Activated CD4-positive, alpha-beta T cell treated with anti-CD3 and anti-CD28 coated beads for 36 hours (primary cell): ENCODE results near the gene URGCP. TPM values are rescaled to one million over a fixed set of nuclear protein-coding genes. Genes with fewer than 3 reads are reported as not detected.

Experiments used
- ATAC-seq: fragments of 200-7000 bp; cut with Tn5 transposase; one replicate; pipeline ENCODE4 v1.10.0; 2021; ENCODE audit warnings: mild to moderate bottlenecking, moderate library complexity
- CTCF ChIA-PET: fragments of 350-600 bp; sonication (Branson Sonifier 250); formaldehyde crosslinking; loops from one replicate; lab custom pipeline; 2021; ENCODE audit warnings: antibody characterized with exemption; lab: Charles Lee
- POLR2A ChIA-PET: fragments of 350-600 bp; sonication (Branson Sonifier 250); formaldehyde crosslinking; loops from one replicate; lab custom pipeline; 2021; ENCODE audit warnings: antibody characterized with exemption, inconsistent platforms; lab: Charles Lee
- DNase-seq: peaks from one replicate; pipeline ENCODE4 v3.0.0-alpha.2; 2020
- H3K27ac Mint-ChIP-seq: one replicate; pipeline ENCODE4 v1.8.0; 2021; ENCODE audit warnings: mixed read lengths
- H3K27me3 Mint-ChIP-seq: one replicate; pipeline ENCODE4 v1.8.0; 2021; ENCODE audit warnings: mixed read lengths
- H3K36me3 Mint-ChIP-seq: one replicate; pipeline ENCODE4 v1.8.0; 2021; ENCODE audit warnings: low read depth, mixed read lengths
- H3K4me1 Mint-ChIP-seq: one replicate; pipeline ENCODE4 v1.8.0; 2021; ENCODE audit warnings: mixed read lengths
- H3K4me3 Mint-ChIP-seq: one replicate; pipeline ENCODE4 v1.8.0; 2021; ENCODE audit warnings: mild to moderate bottlenecking, moderate library complexity, mixed read lengths
- H3K9me3 Mint-ChIP-seq: one replicate; pipeline ENCODE4 v1.8.0; 2021; ENCODE audit warnings: low read depth, mixed read lengths
- intact Hi-C, 2 experiments: fragments of 100-400 bp; cut with DNase I in 1 of 2; cut with micrococcal nuclease in 1 of 2; formaldehyde crosslinking; loops; one replicate each; pipeline versions ENCODE4 v1.14.2 to v1.15.1; 2022 to 2024; cut with DNase I, micrococcal nuclease
- total RNA-seq, 2 experiments: library from RNA; stranded (reverse); gene quantifications; one replicate each; pipeline ENCODE4 v1.2.3, GENCODE V29; 2021

The URGCP gene
- total RNA-seq, 2 experiments from 2014 or later, result 22.2 to 23.0 TPM

GRCh38 chr7:43871064-43871463 is 35.3 kb downstream of the URGCP start:
- H3K36me3 Mint-ChIP-seq, result peaks cover 30% of the 10 kb centered on the region
- POLR2A ChIA-PET, result no interaction called here
- ATAC-seq, result no peak
- H3K4me3 Mint-ChIP-seq, result no peak overlapping the region
- peaks cover 2% of the 10 kb centered on the region for H3K9me3 Mint-ChIP-seq
- CTCF ChIA-PET, result no interaction called here
- intact Hi-C loops, result no loop called here
- H3K27me3 Mint-ChIP-seq, result no peaks in the 10 kb centered on the region
- peaks cover 35% of the 10 kb centered on the region for H3K4me1 Mint-ChIP-seq
- H3K27ac Mint-ChIP-seq, result no peak overlapping the region
- DNase-seq, result no peak

- intact Hi-C loops, result no loop called here
- DNase-seq (no peak), ATAC-seq (no peak)
- no peak overlapping the region for H3K27ac Mint-ChIP-seq
- H3K36me3 Mint-ChIP-seq, result peaks cover 31% of the 10 kb centered on the region
- no peaks in the 10 kb centered on the region for H3K27me3 Mint-ChIP-seq
- CTCF ChIA-PET, result interaction anchor here (1.3 kb wide), 1 partner anchor 288 kb away, joined by 7 read pairs; the partner anchor contains the start of gene STK17A
- H3K9me3 Mint-ChIP-seq, result peaks cover 2% of the 10 kb centered on the region
- peak overlapping the region; percentile 83 for H3K4me3 Mint-ChIP-seq
- H3K4me1 Mint-ChIP-seq, result peaks cover 35% of the 10 kb centered on the region
- POLR2A ChIA-PET, result no interaction called here
Observed at GRCh38 chr7:43870316-43870715, 36.1 kb downstream of the URGCP start.

GRCh38 chr7:43869867-43870240 is 36.5 kb downstream of the URGCP start:
- DNase-seq (peak; percentile 57), ATAC-seq (peak; percentile 34)
- Mint-ChIP-seq H3K4me1 (peaks cover 35% of the 10 kb centered on the region), H3K36me3 (peaks cover 30% of the 10 kb centered on the region), H3K27me3 (no peaks in the 10 kb centered on the region), H3K27ac (peak overlapping the region; percentile 79), H3K9me3 (peaks cover 2% of the 10 kb centered on the region), H3K4me3 (peak overlapping the region; percentile 83)
- ChIA-PET POLR2A (interaction anchor here (0.6 to 0.9 kb wide), 2 partner anchors 9 to 246 kb away, joined by 3 read pairs; no protein-coding TSS in a partner anchor), CTCF (interaction anchor here (1.0 to 1.3 kb wide), 2 partner anchors 34 to 287 kb away, joined by 4 to 7 read pairs; partner anchors contain the start of gene STK17A)
- intact Hi-C loops, result loop anchor here (1.0 to 10.0 kb wide), 8 partner anchors 31 to 935 kb away; partner anchors contain the start of genes UBE2D4 (in 2 of the 2), URGCP (in 2 of the 2), MRPL32 (in 1 of the 2) and PSMA2 (in 1 of the 2)

DNA sequence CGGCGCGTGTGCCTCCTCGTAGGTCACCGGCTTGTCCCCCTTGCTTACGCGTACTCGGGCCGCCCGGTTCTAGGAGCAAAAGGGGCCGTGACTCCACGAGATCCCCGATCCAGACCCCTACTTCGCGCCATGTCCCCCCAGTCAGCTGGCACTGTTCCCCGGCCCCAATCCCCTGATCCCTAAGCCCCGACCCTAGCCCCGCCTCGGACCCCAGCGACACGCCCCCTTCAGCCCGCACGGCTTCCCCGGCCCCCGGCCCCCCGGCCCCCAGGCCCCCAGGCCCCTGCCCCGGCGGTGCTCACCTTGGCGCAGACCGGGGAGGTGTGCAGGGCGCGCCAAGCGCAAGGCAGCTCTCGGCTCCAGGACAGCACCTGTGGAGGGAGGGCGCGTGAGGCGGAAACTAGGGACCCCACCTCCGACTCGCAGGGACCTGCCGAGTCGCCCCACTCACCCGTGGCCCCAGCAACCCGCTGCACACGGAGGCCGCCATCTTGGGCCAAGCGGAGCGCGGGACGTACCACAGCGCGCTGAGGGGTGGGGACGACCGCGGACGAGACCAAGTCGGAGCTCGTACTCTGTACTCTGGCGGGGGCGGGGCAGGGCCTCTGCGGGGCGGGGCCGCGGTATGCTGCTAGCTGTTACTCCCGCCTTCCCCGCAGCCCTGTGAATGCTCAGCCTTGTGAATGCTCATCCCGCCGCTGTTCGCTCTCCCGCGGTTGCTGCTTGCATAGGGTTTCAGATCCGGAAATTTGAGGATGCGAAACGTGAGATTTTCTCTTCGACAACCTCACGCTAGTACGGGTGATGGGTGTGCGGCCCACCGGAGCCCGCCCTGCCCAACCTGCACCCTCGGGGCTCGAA is 37.2 kb downstream of the URGCP start, which contains the start of gene MRPS24:
MRPS24 (minus strand) TSS at position 512 of the 861 bp plus-strand sequence; CDS start at position 490, 22 bp downstream.
- peak within 1 kb of the TSS; percentile 84 for H3K27ac Mint-ChIP-seq
- ATAC-seq (peak; percentile 96), DNase-seq (peak; percentile 98)
- POLR2A ChIA-PET, result interaction anchor here (0.6 to 0.9 kb wide), 2 partner anchors 10 to 246 kb away, joined by 3 read pairs; no protein-coding TSS in a partner anchor
- H3K4me1 Mint-ChIP-seq, result peaks cover 35% of the 10 kb centered on the region
- peak within 1 kb of the TSS; percentile 83 for H3K4me3 Mint-ChIP-seq
- peaks cover 27% of the 10 kb centered on the region for H3K36me3 Mint-ChIP-seq
- H3K27me3 Mint-ChIP-seq, result no peaks in the 10 kb centered on the region
- intact Hi-C loops, result loop anchor here (1.0 to 10.0 kb wide), 8 partner anchors 30 to 934 kb away; partner anchors contain the start of genes UBE2D4 (in 2 of the 2), URGCP (in 2 of the 2), MRPL32 (in 1 of the 2) and PSMA2 (in 1 of the 2)
- CTCF ChIA-PET, result interaction anchor here (1.0 to 1.4 kb wide), 4 partner anchors 10 to 287 kb away, joined by 3 to 7 read pairs (median 4); partner anchors contain the start of gene STK17A
- H3K9me3 Mint-ChIP-seq, result peaks cover 2% of the 10 kb centered on the region

GRCh38 chr7:43868681-43869005 is 37.8 kb downstream of the URGCP start:
- CTCF ChIA-PET, result interaction anchor here (1.2 to 1.4 kb wide), 2 partner anchors 11 to 105 kb away, joined by 3 to 4 read pairs; no protein-coding TSS in a partner anchor
- Mint-ChIP-seq H3K9me3 (peaks cover 2% of the 10 kb centered on the region), H3K27me3 (no peaks in the 10 kb centered on the region), H3K4me3 (peak overlapping the region; percentile 83), H3K36me3 (peaks cover 25% of the 10 kb centered on the region), H3K4me1 (peaks cover 35% of the 10 kb centered on the region), H3K27ac (peak overlapping the region; percentile 84)
- peak; percentile 1 for ATAC-seq
- intact Hi-C loops, result loop anchor here (1.0 to 10.0 kb wide), 8 partner anchors 29 to 934 kb away; partner anchors contain the start of genes UBE2D4 (in 2 of the 2), URGCP (in 2 of the 2), MRPL32 (in 1 of the 2) and PSMA2 (in 1 of the 2)
- POLR2A ChIA-PET, result interaction anchor here (0.7 kb wide), 2 partner anchors 25 to 35 kb away, joined by 3 read pairs; no protein-coding TSS in a partner anchor
- no peak for DNase-seq

- Mint-ChIP-seq H3K4me1 (peaks cover 33% of the 10 kb centered on the region), H3K4me3 (peak overlapping the region; percentile 83), H3K27me3 (no peaks in the 10 kb centered on the region), H3K9me3 (peaks cover 2% of the 10 kb centered on the region), H3K36me3 (peaks cover 24% of the 10 kb centered on the region), H3K27ac (no peak overlapping the region)
- intact Hi-C loops, result loop anchor here (2.0 to 10.0 kb wide), 3 partner anchors 39 to 933 kb away; partner anchors contain the start of genes MRPL32 (in 1 of the 2), PSMA2 (in 1 of the 2), UBE2D4 (in 1 of the 2) and URGCP (in 1 of the 2)
- ChIA-PET POLR2A (interaction anchor here (0.7 kb wide), 2 partner anchors 24 to 36 kb away, joined by 3 read pairs; no protein-coding TSS in a partner anchor), CTCF (interaction anchor here (1.2 to 1.4 kb wide), 2 partner anchors 11 to 105 kb away, joined by 3 to 4 read pairs; no protein-coding TSS in a partner anchor)
- DNase-seq, result no peak
- ATAC-seq, result no peak
Observed at GRCh38 chr7:43868181-43868580, 38.2 kb downstream of the URGCP start.

- intact Hi-C loops, result loop anchor here (5.0 to 10.0 kb wide), 2 partner anchors 42 to 930 kb away; partner anchors contain the start of genes MRPL32 (in 1 of the 2), PSMA2 (in 1 of the 2) and URGCP (in 1 of the 2)
- no peaks in the 10 kb centered on the region for H3K27me3 Mint-ChIP-seq
- H3K9me3 Mint-ChIP-seq, result no peaks in the 10 kb centered on the region
- no peak overlapping the region for H3K4me3 Mint-ChIP-seq
- DNase-seq (no peak), ATAC-seq (no peak)
- POLR2A ChIA-PET, result no interaction called here
- H3K36me3 Mint-ChIP-seq, result peaks cover 24% of the 10 kb centered on the region
- H3K27ac Mint-ChIP-seq, result no peak overlapping the region
- H3K4me1 Mint-ChIP-seq, result peaks cover 17% of the 10 kb centered on the region
- CTCF ChIA-PET, result interaction anchor here (1.0 kb wide), 1 partner anchor 26 kb away, joined by 3 read pairs; no protein-coding TSS in a partner anchor
Observed at GRCh38 chr7:43865277-43865676, 41.1 kb downstream of the URGCP start.

DNA sequence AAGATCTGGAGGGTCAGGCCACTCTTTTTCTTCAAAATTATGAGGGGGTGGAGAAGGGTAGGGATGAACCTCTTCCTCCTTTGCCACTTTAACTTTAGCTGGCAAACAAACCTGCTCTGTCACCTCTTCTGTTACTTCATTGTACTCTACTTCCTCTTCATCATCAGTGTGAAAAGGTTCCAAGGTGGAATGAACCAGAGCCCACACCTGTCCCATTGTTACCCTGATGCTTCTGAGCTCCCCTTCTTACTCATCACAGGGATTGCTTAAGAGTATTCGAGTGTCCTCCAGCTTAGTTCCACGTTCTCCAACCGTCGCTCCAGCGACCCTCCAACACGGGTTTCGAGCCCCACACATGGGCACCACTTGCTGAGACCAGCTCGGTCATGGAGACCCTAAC is 42.3 kb downstream of the URGCP start:
- no peaks in the 10 kb centered on the region for H3K27me3 Mint-ChIP-seq
- no peaks in the 10 kb centered on the region for H3K9me3 Mint-ChIP-seq
- POLR2A ChIA-PET, result interaction anchor here (0.6 kb wide), 1 partner anchor 480 kb away, joined by 3 read pairs; no protein-coding TSS in a partner anchor
- CTCF ChIA-PET, result interaction anchor here (0.8 to 1.0 kb wide), 2 partner anchors 25 to 48 kb away, joined by 3 read pairs; no protein-coding TSS in a partner anchor
- DNase-seq, result no peak
- no peak overlapping the region for H3K4me3 Mint-ChIP-seq
- H3K27ac Mint-ChIP-seq, result no peak overlapping the region
- no peak for ATAC-seq
- peaks cover 10% of the 10 kb centered on the region for H3K4me1 Mint-ChIP-seq
- peaks cover 24% of the 10 kb centered on the region for H3K36me3 Mint-ChIP-seq
- intact Hi-C loops, result loop anchor here in 1 of 2 experiments (10.0 kb wide), 1 partner anchor 929 kb away; the partner anchor contains the start of genes MRPL32 and PSMA2

DNA sequence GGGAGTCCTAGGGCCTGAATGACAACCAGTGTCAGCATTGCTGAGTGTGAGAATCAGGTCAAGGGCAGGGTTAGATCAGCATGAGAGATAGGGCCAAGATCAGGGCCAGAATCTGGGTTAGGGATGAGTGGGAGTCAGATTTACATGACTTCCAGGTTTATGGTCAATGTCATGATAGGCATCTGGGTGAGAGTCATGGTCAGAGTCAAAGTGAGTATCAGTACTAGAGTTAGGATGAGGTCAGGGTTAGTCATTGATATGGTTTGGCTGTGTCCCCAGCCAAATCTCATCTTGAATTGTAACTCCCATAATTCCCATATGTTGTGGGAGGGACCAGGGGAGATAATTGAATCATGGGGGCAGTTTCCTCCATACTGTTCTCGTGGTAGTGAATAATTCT is 49.4 kb downstream of the URGCP start:
- Mint-ChIP-seq H3K27ac (no peak overlapping the region), H3K4me1 (no peaks in the 10 kb centered on the region), H3K36me3 (no peaks in the 10 kb centered on the region), H3K9me3 (no peaks in the 10 kb centered on the region), H3K27me3 (no peaks in the 10 kb centered on the region), H3K4me3 (no peak overlapping the region)
- DNase-seq (no peak), ATAC-seq (peak; percentile 77)
- POLR2A ChIA-PET, result no interaction called here
- CTCF ChIA-PET, result no interaction called here
- intact Hi-C loops, result no loop called here

DNA sequence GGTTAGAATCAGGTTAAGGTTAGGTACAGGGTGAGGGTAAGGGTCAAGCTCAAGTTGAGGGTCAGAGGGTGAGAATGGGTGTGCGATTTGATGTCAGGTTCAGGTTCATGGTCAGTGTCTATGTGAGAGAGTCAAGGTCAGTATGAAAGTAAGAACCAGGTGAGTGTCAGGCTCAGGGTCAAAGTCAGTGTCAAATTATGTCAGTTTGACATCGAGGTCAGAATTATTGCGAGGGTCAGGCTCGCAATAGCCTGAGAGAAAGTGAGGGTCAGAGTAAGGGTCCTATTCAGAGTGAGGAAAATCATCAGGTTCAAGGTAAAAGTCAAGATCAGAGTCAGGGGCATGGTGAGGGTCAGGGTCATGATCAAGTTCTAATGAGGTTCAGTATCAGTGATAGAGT is 50.1 kb downstream of the URGCP start:
- DNase-seq, result no peak
- no peaks in the 10 kb centered on the region for H3K27me3 Mint-ChIP-seq
- intact Hi-C loops, result no loop called here
- ChIA-PET CTCF (no interaction called here), POLR2A (no interaction called here)
- H3K4me1 Mint-ChIP-seq, result no peaks in the 10 kb centered on the region
- H3K36me3 Mint-ChIP-seq, result no peaks in the 10 kb centered on the region
- no peak for ATAC-seq
- H3K9me3 Mint-ChIP-seq, result no peaks in the 10 kb centered on the region
- H3K4me3 Mint-ChIP-seq, result no peak overlapping the region
- H3K27ac Mint-ChIP-seq, result no peak overlapping the region

- no peak for DNase-seq
- Mint-ChIP-seq H3K4me3 (no peak overlapping the region), H3K36me3 (no peaks in the 10 kb centered on the region), H3K27me3 (no peaks in the 10 kb centered on the region), H3K4me1 (no peaks in the 10 kb centered on the region), H3K9me3 (no peaks in the 10 kb centered on the region), H3K27ac (no peak overlapping the region)
- ChIA-PET CTCF (no interaction called here), POLR2A (no interaction called here)
- intact Hi-C loops, result no loop called here
- no peak for ATAC-seq
Observed at GRCh38 chr7:43855176-43855575, 51.2 kb downstream of the URGCP start.
